CD4-positive, alpha-beta T cell treated with Interleukin-1 beta for 1 hour (primary cell): ENCODE data around the gene FAM227B.
"Not testable (repeated sequence)": the region's sequence is repeated elsewhere in the genome, so short reads cannot be mapped to it uniquely, and the experiment has no call there.

Source experiments
- DNase-seq, 2 donors: peaks; one replicate each; pipeline ENCODE4 v3.0.0-alpha.2; 2020 to 2022

Gene FAM227B

GRCh38 chr15:49620658-49621368, at the start of gene FAM227B, which contains the start of gene DTWD1:
Gene FAM227B (minus strand): TSS chr15:49620818. CDS start chr15:49615171, 5,647 bp downstream.
Gene DTWD1 (plus strand): TSS chr15:49621048. CDS start chr15:49625168, 4,120 bp downstream.
- DNase-seq: peak; percentile 95

GRCh38 chr15:49669288-49669687, 48.7 kb upstream of the FAM227B start:
- no peak for DNase-seq

- not testable (repeated sequence) for DNase-seq
These were observed 45.9 kb upstream of the FAM227B start for GRCh38 chr15:49666486-49666885.

GRCh38 chr15:49664716-49665115, 44.1 kb upstream of the FAM227B start:
- no peak for DNase-seq

GRCh38 chr15:49656734-49657133, 36.1 kb upstream of the FAM227B start:
- DNase-seq: no peak

GRCh38 chr15:49652922-49653321, 32.3 kb upstream of the FAM227B start:
- DNase-seq: no peak

- no peak for DNase-seq
These were observed 30.1 kb upstream of the FAM227B start for GRCh38 chr15:49650676-49651075.

- no peak for DNase-seq
These were observed 29.4 kb upstream of the FAM227B start for GRCh38 chr15:49649987-49650386.

GRCh38 chr15:49646891-49647290, 26.3 kb upstream of the FAM227B start:
- DNase-seq: no peak

GRCh38 chr15:49645941-49646340, 25.3 kb upstream of the FAM227B start:
- no peak for DNase-seq

- no peak for DNase-seq
These were observed 24.7 kb upstream of the FAM227B start for GRCh38 chr15:49645277-49645676.

- DNase-seq: no peak
These were observed 23.8 kb upstream of the FAM227B start for GRCh38 chr15:49644364-49644794.

- no peak for DNase-seq
These were observed 17.2 kb upstream of the FAM227B start for GRCh38 chr15:49637857-49638256.

GRCh38 chr15:49628379-49628778, 7.8 kb upstream of the FAM227B start:
- no peak for DNase-seq

GRCh38 chr15:49627407-49627877, 6.8 kb upstream of the FAM227B start:
- DNase-seq: no peak

- DNase-seq: no peak
These were observed 4.9 kb upstream of the FAM227B start for GRCh38 chr15:49625460-49626036.

GRCh38 chr15:49624056-49624455, 3.4 kb upstream of the FAM227B start:
- no peak for DNase-seq

- DNase-seq: no peak
These were observed 1.9 kb upstream of the FAM227B start for GRCh38 chr15:49622561-49622960.

- no peak for DNase-seq
These were observed 1.3 kb upstream of the FAM227B start for GRCh38 chr15:49621887-49622286.

GRCh38 chr15:49621401-49621811, 788 bp upstream of the FAM227B start:
- no peak for DNase-seq

- DNase-seq: peak in 1 of 2 donors; percentile 27
These were observed 419 bp downstream of the FAM227B start for GRCh38 chr15:49620199-49620598.

- DNase-seq: no peak
These were observed 1.4 kb downstream of the FAM227B start for GRCh38 chr15:49619226-49619625.

- not testable (repeated sequence) for DNase-seq
These were observed 8.4 kb downstream of the FAM227B start for GRCh38 chr15:49612240-49612639.

- no peak for DNase-seq
These were observed 10.3 kb downstream of the FAM227B start for GRCh38 chr15:49610157-49610918.
